Measurements from ENCODE around the gene PDIA6.
"Not testable (repeated sequence)": the region's sequence is repeated elsewhere in the genome, so short reads cannot be mapped to it uniquely, and the experiment has no call there.

Gene PDIA6

GRCh38 chr2:10833021-10833420 is 20.4 kb upstream of the PDIA6 start:
- DNase-seq (ENCODE audit: low read depth), result no peak

- peak; percentile 36 for DNase-seq (ENCODE audit: low read depth)
These were observed 19.8 kb upstream of the PDIA6 start for GRCh38 chr2:10832203-10832936.

GRCh38 chr2:10831400-10831985 is 18.9 kb upstream of the PDIA6 start:
- DNase-seq (ENCODE audit: low read depth), result no peak

GRCh38 chr2:10830641-10831399 is 18.2 kb upstream of the PDIA6 start:
- DNase-seq (ENCODE audit: low read depth), result no peak

GRCh38 chr2:10830203-10830602 is 17.6 kb upstream of the PDIA6 start:
- DNase-seq (ENCODE audit: low read depth), result no peak

GRCh38 chr2:10829299-10829698 is 16.7 kb upstream of the PDIA6 start:
- no peak for DNase-seq (ENCODE audit: low read depth)

- DNase-seq (ENCODE audit: low read depth), result no peak
These were observed 15.8 kb upstream of the PDIA6 start for GRCh38 chr2:10828346-10828745.

GRCh38 chr2:10826625-10827024 is 14.0 kb upstream of the PDIA6 start:
- no peak for DNase-seq (ENCODE audit: low read depth)

GRCh38 chr2:10826026-10826425 is 13.4 kb upstream of the PDIA6 start:
- no peak for DNase-seq (ENCODE audit: low read depth)

- DNase-seq (ENCODE audit: low read depth), result no peak
These were observed 11.6 kb upstream of the PDIA6 start for GRCh38 chr2:10824191-10824590.

GRCh38 chr2:10820978-10821695 is 8.6 kb upstream of the PDIA6 start:
- no peak for DNase-seq (ENCODE audit: low read depth)

GRCh38 chr2:10820562-10820961 is 8.0 kb upstream of the PDIA6 start:
- DNase-seq (ENCODE audit: low read depth), result no peak

- DNase-seq (ENCODE audit: low read depth), result no peak
These were observed 7.2 kb upstream of the PDIA6 start for GRCh38 chr2:10819714-10820314.

- DNase-seq (ENCODE audit: low read depth), result no peak
These were observed 6.4 kb upstream of the PDIA6 start for GRCh38 chr2:10818984-10819383.

GRCh38 chr2:10818305-10818704 is 5.7 kb upstream of the PDIA6 start:
- not testable (repeated sequence) for DNase-seq (ENCODE audit: low read depth)

- no peak for DNase-seq (ENCODE audit: low read depth)
These were observed 4.8 kb upstream of the PDIA6 start for GRCh38 chr2:10817413-10817812.

- no peak for DNase-seq (ENCODE audit: low read depth)
These were observed 2.2 kb upstream of the PDIA6 start for GRCh38 chr2:10814571-10815331.

- no peak for DNase-seq (ENCODE audit: low read depth)
These were observed 1.6 kb upstream of the PDIA6 start for GRCh38 chr2:10814142-10814541.

GRCh38 chr2:10813163-10814138 is 866 bp upstream of the PDIA6 start:
- not testable (repeated sequence) for DNase-seq (ENCODE audit: low read depth)

GRCh38 chr2:10811517-10811916 is 1.1 kb downstream of the PDIA6 start:
- DNase-seq (ENCODE audit: low read depth), result no peak

All from non-pigmented ciliary epithelial cell (primary cell).